Head of caudate nucleus (tissue), 42 donors: ENCODE measurements around the gene HELT.
"Not testable (repeated sequence)": the region's sequence is repeated elsewhere in the genome, so short reads cannot be mapped to it uniquely, and the experiment has no call there.

Source experiments
- DNase-seq, 42 donors: peaks; one replicate each; pipeline versions ENCODE4 v3.0.0 to v3.0.0-alpha.2; 2020 to 2021; ENCODE audit warnings: mixed read lengths in 7 of 42
- intact Hi-C: fragments of 100-400 bp; cut with DNase I; formaldehyde crosslinking; loops from one replicate; pipeline ENCODE4 v1.15.0; 2022

The HELT gene, protein sequence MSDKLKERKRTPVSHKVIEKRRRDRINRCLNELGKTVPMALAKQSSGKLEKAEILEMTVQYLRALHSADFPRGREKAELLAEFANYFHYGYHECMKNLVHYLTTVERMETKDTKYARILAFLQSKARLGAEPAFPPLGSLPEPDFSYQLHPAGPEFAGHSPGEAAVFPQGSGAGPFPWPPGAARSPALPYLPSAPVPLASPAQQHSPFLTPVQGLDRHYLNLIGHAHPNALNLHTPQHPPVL

DNA sequence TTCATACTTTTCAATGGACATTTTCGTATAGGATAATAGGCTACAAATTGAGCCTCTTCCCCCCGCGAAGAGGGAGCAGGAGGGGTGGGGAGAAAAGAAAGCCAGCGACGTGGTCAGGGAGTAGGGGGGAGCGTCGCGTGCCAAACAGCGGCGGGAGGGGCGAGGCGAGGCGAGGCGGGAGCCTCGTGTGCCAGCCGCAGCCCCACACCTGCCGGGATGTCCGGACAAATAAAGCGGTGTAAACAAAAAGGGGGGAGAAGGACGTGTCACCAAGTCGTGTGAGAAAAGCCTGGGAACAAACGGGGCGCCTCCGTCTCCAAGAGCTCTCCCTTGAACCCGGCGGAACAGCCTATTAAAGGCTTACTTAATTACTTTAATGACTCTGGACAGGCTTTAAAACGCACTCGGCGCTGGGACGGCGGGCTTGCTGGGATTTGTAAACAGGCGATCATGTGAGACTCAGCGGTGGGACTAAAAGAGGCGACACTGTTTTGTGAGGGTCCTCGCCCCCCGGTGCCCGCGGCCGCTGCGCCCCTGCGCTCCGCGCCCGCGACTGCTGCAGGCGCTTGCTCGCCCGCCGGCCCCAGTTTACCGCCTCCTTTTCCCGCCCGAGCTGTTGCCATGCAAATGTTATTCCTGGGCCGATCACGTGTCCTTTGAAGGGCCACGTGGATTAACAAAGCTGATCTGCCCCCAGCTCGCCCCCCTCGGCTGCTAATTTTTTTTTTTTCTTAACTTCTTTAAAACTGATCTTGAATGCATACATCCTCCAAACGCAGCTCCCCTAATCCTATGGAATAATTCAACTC lies at the start of gene HELT:
Gene HELT, plus strand, starts transcription at position 527 of the 809 bp plus-strand sequence. CDS start 439 bp downstream, outside the sequence.
- DNase-seq: no peak
- intact Hi-C loops: no loop called here

DNA sequence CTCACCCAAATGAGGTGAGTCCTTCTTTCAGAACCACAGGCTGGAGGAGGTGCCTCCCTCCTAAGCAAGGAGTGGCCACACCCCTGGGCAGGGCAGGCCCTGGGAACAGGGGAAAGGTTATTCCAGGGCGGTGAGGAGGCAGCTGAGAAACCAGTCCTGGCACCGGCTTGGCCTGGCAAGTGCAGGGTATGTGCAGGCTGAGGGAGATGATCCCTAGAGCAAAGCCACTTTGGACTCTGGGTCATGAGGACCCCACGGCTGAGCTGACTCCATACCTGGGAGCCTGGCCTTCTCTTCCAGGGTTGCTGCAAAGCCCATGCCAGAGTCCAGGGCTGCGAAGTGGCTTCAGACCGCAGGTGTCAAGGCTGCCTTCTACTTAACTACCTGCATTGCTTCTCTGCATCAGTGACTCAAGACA lies 49.5 kb upstream of the HELT start:
- no peak for DNase-seq
- intact Hi-C loops: no loop called here

DNA sequence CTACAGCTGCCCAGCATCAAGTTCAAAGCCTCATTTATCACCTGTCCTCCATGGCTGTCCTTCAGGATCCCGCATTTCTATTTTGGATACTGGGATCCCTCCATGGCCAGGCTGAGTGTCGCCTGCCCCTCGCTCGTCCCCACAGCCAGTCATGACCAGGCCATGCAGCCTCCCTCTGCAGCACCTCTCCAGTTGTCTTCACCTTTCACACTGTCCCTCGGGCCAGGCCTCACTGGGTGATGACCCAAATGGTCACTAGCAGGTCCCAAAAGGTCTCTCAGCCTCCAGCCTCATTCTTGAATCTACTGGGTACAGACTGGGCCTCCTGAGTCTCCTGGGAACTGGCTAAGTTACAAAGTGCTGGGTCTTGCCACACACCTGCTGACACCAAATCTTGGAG lies 48.7 kb upstream of the HELT start:
- intact Hi-C loops: no loop called here
- no peak for DNase-seq

DNA sequence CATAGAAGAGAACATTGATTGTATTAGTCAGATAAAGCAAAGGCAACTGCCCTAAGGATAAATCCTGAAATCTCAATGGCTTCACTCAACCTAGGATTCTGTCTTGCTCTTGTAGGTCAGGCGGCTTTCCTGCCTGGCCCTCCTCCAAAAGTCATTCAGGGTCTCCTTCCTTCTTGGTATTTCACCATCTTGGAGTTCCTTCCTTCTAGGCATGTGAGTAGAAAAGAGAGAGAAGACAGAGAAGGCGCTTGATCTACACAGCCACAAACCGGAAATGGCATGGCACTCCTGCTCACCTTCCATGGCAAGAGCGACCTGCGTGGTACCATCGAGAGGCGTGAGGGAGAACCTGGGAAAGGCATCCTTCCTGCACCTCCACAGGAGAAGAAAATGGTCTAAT lies 45.3 kb upstream of the HELT start:
- DNase-seq: no peak
- intact Hi-C loops: no loop called here

DNA sequence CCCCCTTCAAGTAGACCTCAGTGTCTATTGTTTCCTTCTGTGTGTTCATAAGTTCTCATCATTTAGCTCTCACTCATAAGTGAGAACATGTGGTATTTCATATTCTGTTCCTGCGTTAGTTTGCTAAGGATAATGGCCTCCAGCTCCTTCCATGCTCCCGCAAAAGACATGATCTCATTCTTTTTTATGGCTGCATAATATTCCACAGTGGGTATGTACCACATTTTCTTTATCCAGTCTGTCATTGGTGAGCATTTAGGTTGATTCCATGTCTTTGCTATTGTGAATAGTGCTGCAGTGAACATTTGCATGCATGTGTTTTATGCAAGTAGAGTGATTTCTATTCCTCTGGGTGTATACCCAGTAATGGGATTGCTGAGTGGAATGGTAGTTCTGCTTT lies 41.9 kb upstream of the HELT start:
- DNase-seq, intact Hi-C loops: not testable (repeated sequence)

DNA sequence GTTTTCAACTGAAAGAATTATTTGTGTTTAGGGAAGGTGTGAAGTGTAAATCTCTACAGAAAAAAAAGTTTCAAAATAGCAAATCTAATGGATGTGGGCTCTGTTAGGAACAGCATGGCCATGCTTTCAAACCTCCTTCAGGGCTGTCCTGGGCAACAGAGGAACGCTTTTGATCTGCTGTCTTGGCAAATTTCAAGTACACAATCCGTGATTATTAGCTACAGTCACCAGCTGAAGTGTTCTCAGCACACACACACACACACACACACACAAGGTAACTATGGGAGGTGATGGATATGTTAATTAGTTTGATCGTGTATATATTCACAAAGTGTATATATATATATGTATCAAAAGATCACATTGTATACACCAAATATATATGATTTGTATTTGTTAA lies 40.5 kb upstream of the HELT start:
- DNase-seq: no peak
- intact Hi-C loops: no loop called here

DNA sequence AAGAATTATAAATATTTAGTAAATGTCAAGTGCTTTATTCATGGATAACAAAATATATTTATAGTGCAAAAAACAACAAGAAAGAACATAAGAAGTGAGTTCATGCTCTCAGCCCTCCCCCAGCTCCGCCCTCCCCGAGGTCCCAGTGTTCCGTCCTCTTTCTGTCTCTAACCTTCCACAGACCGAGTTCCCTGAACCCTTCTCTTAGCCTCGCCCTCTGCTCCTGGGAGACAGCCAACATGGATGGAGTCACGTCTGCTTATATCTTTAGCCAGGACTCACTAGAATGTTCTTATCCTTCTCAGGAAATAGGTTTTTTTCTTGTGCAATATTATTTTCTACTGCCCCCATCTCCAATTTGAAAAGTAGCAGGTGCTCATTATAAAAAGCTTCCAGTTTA lies 40.1 kb upstream of the HELT start:
- intact Hi-C loops: no loop called here
- no peak for DNase-seq

DNA sequence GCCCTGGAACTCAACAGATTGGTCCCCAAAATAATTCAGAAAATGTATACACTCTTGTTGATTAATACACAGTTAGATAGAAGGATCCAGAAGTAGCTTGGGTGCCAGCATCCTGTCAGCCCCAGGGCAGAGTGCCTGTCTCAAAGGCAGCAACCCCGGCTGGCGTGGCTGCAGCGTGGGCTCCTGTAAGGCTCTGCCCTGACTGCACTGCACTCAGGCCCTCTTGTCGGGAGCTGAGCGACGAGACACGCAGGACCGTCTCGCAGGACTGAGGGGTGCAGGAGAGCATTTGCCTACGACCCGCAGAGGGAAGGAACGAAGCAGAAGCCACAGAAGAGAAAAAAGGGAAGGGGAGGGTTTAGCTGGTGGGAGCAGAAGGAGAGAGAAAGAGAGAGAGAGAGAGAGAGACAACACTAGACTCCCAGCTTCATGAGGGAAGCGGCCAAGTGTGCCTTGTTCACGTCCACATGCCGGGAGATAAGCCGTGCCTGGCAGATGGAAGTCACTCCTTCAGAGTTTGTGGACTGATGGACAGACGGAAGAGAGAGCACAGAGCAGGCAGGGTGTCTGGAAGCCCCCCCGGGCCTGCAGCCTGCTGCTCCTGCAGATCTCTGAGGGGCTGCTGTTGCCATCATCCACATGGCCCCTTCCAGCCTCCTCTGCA lies 38.7 kb upstream of the HELT start:
- intact Hi-C loops: no loop called here
- DNase-seq: peak in 1 of 42 donors; percentile 10

DNA sequence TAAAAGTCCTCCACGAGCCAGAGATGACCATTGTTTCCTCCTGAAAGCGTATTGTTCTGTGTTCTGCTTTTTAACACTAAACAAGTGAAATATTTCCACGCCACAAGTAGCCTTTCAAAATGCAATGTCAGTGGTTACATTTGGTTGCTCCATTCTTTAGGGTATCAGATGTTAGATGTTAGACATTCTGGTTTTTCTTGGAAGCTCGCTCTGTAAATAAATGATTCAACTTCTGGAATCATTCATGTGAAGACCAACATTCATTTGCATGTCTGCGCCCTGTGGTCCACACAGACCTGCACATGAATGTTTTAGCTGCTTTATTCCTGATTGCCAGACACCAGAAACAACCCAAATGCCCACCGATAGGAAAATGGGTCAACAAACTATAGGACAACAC lies 38.0 kb upstream of the HELT start:
- DNase-seq: no peak
- intact Hi-C loops: no loop called here

DNA sequence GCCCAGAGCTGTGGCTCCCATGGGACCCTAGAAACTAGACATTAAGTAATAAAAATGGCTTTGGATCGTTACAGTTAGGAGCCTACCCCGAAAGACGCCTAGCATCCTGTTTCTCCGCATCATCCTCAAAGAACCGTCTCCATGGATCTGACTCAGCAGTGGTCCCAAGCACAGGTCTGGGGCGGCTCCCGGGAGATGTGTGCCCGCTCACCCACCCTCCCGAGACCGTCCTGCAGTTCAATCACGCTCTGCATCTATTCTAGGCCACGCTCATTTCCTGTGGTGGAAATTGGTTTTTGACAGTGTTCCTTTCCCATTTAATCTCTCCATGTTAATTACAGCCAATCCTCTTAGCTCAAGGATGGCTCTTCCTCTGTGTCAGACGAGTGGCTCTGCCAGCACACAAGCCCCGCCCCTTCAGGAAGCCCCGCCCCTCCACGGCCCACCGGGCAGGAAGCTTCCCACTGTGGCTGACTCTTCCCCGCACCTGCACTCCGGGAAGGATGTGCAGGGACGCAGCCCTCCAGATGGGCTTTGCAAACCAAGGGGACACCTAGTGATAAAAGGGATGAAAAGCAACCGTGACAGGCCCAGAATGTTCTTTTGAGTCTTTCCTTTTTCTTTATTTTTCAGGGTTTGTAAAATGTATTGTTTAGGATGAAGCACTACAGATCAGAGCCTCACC lies 34.5 kb upstream of the HELT start:
- DNase-seq: peak; percentile 54 to 91 (median 79)

DNA sequence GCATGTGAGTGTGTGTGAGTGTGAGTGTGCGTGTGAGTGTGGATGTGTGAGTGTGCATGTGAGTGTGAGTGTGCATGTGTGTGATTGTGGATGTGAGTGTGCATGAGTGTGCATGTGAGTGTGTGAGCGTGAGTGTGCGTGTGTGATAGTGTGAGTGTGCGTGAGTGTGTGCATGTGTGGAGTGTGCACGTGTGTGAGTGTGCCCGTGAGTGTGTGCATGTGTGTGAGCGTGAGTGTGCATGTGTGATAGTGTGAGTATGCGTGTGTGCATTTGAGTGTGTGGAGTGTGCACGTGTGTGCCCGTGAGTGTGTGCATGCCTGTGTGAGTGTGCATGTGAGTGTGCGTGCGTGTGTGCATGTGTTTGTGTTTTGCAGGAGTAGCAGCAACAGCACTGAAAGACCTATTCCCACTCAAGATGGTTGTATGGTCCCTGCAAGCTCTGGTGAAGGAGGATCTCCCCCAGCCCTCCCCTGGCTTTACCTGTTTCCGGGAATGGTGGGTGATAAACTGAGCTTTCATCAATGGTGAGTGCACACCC lies 30.7 kb upstream of the HELT start:
- no peak for DNase-seq
- intact Hi-C loops: loop anchor here (5.0 kb wide), 1 partner anchor 240 kb away; no protein-coding TSS in a partner anchor

More for the DNA sequence above, 34.5 kb upstream of the HELT start:
- intact Hi-C loops: no loop called here

DNA sequence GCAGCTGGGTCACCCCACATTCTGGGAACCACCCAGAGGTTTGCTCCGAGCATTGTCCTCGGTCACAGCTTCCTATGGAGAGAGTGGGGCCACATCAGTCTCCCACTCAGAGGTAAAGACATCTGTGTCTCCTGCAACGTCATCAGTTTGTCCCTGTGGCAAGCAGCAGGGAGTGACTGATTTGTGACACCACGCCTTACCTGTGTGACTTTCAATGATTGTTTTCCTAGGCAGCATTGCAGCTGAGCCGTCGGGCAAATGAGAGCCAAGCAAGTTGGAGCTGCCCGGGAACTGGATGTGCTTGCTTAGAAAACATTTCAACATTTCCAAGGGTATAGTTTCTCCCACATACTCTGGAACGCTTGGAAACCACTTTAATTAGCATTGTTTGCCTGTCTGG lies 29.7 kb upstream of the HELT start:
- intact Hi-C loops: loop anchor here (5.0 kb wide), 1 partner anchor 241 kb away; no protein-coding TSS in a partner anchor
- no peak for DNase-seq

DNA sequence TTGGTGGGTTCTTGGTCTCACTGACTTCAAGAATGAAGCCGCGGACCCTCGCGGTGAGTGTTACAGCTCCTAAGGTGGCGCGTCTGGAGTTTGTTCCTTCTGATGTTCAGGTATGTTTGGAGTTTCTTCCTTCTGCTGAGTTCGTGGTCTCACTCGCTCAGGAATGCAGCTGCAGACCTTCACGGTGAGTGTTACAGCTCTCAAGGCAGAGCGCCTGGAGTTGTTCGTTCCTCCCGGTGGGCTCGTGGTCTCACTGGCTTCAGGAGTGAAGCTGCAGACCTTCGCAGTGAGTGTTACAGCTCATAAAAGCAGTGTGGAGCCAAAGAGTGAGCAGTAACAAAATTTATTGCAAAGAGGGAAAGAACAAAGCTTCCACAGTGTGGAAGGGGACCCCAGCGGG lies 29.0 kb upstream of the HELT start:
- intact Hi-C loops: loop anchor here (5.0 kb wide), 1 partner anchor 242 kb away; no protein-coding TSS in a partner anchor
- DNase-seq: not testable (repeated sequence)

DNA sequence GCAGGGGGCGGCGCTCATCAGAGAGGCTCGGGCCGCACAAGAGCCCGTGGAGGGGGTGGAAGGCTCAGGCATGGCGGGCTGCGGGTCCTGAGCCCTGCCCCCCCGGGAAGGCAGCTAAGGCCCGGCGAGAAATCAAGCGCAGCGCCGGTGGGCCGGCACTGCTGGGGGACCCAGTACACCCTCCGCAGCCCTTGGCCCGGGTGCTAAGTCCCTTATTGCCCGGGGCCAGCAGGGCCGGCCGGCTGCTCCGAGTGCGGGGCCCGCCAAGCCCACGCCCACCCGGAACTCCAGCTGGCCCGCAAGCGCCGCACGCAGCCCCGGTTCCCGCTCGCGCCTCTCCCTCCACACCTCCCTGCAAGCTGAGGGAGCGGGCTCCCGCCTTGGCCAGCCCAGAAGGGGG lies 28.2 kb upstream of the HELT start:
- intact Hi-C loops, DNase-seq: not testable (repeated sequence)

DNA sequence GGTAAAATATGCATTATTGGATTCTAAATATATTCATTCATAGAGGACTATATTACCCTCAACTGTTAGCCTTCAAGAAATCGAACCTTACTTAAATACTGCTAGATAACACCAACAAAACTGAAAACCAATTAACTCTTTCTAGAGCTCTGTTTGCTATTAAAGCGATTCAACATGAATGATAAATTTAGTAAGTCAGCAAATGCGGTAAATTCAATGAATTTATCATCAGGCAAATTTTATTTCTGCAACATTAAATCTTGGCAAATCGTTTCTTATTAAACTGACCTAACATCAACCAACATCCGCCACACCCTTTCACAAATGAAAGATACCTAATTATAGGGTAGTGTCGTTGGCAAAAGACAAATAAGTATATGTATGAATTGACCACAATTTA lies 26.4 kb upstream of the HELT start:
- DNase-seq: no peak
- intact Hi-C loops: no loop called here

DNA sequence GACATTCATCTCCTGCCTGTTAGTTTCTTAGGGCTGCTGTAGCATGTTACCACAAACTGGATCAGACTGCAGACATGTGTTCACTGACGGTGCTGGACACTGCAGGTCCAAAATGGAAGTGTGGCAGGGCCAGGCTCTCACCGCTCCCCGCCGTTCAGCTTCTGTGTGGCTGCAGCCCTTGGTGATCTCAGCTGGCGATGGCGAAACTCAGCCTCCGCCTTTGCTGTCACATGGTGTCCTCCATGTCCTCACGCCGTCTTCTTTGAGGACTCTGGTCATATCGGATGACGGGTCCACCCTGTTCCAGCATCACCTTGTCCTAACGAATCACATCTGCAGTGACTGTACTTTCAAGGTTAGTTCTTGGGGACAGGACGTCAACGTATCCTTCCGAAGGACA lies 25.9 kb upstream of the HELT start:
- intact Hi-C loops: no loop called here
- no peak for DNase-seq

DNA sequence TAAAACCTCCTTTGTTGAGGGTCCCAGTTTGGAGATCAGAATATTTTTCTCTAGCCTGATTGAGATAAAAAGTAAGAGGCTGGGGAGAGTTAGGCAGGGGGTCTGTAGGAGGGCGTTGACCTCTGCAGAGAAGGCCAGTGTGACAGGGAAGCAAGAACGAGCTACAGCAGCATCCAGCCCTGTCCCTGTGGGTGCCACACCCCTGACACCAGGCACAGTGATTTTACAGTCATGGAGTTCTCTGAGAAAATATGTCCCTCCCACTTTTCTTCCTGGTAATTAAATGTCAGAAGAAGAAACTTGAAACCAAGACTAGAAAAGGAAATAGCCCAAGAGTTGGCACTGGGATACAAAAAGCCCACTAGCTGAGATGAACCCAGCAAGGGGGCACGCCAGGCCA lies 25.0 kb upstream of the HELT start:
- no peak for DNase-seq
- intact Hi-C loops: no loop called here

DNA sequence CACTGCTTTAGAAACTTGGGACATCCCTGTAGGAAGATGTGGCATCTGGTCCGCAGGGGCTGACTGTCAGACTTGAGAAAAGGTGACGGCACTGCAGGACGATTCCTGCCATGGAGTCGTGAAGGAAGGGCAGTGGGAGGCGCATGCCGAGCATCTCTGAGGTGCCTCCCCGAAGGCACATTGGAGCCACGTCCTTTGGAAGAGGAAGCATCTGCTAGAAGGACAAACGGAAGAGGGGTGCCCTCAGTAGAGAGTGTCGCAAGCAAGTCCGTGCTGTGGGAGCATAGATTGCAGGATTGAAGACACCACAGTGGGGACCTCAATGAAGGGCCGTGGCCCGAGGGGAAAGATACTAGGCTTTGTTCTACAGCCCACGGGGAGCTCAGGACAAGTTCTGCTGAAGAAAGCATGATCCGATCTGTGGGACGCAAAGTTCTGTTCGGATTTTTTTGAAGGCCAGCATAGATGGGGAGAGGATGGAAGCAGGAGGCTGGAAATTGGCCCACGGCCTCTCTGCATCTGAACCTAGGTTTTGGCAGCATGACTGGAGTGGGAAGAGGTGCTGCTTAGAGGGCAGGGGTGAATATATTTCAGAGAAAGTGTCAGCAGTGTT lies 24.2 kb upstream of the HELT start:
- intact Hi-C loops: no loop called here
- peak in 1 of 42 donors; percentile 30 for DNase-seq

DNA sequence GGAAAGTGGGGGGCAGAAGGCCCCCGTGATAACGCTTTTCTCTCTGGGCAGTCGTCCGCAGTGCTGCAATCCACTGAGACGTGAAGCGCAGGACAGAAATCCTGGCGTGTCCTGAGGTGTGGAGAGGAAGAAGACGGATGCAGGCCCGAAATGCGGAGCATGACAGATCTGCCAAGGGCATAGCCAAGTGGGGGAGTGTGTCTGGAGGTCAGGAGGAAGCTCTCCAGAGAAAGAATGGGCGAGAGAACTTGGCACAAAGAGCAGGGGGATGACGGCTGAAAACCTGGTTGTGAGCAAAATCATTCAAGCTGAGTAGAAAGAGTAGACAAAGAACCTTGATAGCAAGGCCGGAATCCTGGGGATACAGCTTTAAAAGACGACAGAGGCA lies 23.7 kb upstream of the HELT start:
- intact Hi-C loops: no loop called here
- peak in 1 of 42 donors; percentile 36 for DNase-seq
